ENCODE measurements around the gene PRR7. TPM values are rescaled to one million over a fixed set of nuclear protein-coding genes. Genes with fewer than 3 reads are reported as not detected.
A peak's percentile ranks its signal among the peaks of the same experiment; 100 is the strongest.

The PRR7 gene
- total RNA-seq, 2 experiments from 2014 or later: 23.3 to 23.5 TPM

- peak overlapping the region; percentile 93 for H3K27ac Mint-ChIP-seq
- Histone ChIP-seq H3K27ac (ENCODE audit: low read depth in 1 of 2, low read length in 2 of 2) (peak overlapping the region; percentile 87 to 92), H3K36me3 (ENCODE audit: insufficient read depth, low read length) (peaks cover 86% of the 10 kb centered on the region), H3K4me1 (ENCODE audit: insufficient read depth, low read length) (peaks cover 100% of the 10 kb centered on the region), H3K9me3 (ENCODE audit: control insufficient read depth in 1 of 2, insufficient read depth in 1 of 2, low read length in 2 of 2) (no peaks in the 10 kb centered on the region), H3K27me3 (ENCODE audit: control insufficient read depth in 1 of 2, insufficient read depth in 2 of 2, low read length in 2 of 2) (no peaks in the 10 kb centered on the region), H3K4me3 (ENCODE audit: low read length) (peak overlapping the region; percentile 65)
- no peaks in the 10 kb centered on the region for H3K9me3 Mint-ChIP-seq
- TF ChIP-seq CTCF (IDR thresholded peaks at IDR 0.05): no peak
- H3K36me3 Mint-ChIP-seq (ENCODE audit: low read depth): peaks cover 89% of the 10 kb centered on the region
- ChIA-PET POLR2A (interaction anchor here (0.9 to 12.6 kb wide), 5 partner anchors 10 to 1953 kb away, joined by 3 to 661 read pairs (median 204); partner anchors contain the start of genes F12 and PRR7), CTCF (interaction anchor here (2.4 to 9.3 kb wide), 2 partner anchors 22 to 29 kb away, joined by 16 to 82 read pairs; no protein-coding TSS in a partner anchor)
- peak in 1 of 14 experiments; percentile 17 for DNase-seq
- ATAC-seq (ENCODE audit: poor library complexity): no peak
- H3K27me3 Mint-ChIP-seq: no peaks in the 10 kb centered on the region
- intact Hi-C loops (cut with DNase I, micrococcal nuclease): no loop called here
- peaks cover 76% of the 10 kb centered on the region for H3K4me1 Mint-ChIP-seq (ENCODE audit: low read depth)
- peak overlapping the region; percentile 70 for H3K4me3 Mint-ChIP-seq
Measured at GRCh38 chr5:177432839-177433657, 13.6 kb upstream of the PRR7 start.

GRCh38 chr5:177433658-177434217 is 12.9 kb upstream of the PRR7 start:
- intact Hi-C loops (cut with DNase I, micrococcal nuclease): no loop called here
- ATAC-seq (ENCODE audit: poor library complexity): no peak
- Mint-ChIP-seq H3K27ac (peak overlapping the region; percentile 93), H3K27me3 (no peaks in the 10 kb centered on the region), H3K4me3 (peak overlapping the region; percentile 86), H3K4me1 (ENCODE audit: low read depth) (peaks cover 80% of the 10 kb centered on the region), H3K9me3 (no peaks in the 10 kb centered on the region), H3K36me3 (ENCODE audit: low read depth) (peaks cover 94% of the 10 kb centered on the region)
- peaks cover 87% of the 10 kb centered on the region for H3K36me3 ChIP-seq (ENCODE audit: insufficient read depth, low read length)
- H3K4me1 ChIP-seq (ENCODE audit: insufficient read depth, low read length): peaks cover 100% of the 10 kb centered on the region
- POLR2A ChIA-PET: interaction anchor here (0.7 to 12.6 kb wide), 7 partner anchors 8 to 44 kb away, joined by 3 to 661 read pairs (median 15); partner anchors contain the start of genes F12, GRK6 and PRR7
- H3K27me3 ChIP-seq (ENCODE audit: control insufficient read depth in 1 of 2, insufficient read depth in 2 of 2, low read length in 2 of 2): no peaks in the 10 kb centered on the region
- CTCF ChIA-PET: interaction anchor here (1.3 to 9.3 kb wide), 3 partner anchors 21 to 43 kb away, joined by 4 to 82 read pairs (median 16); no protein-coding TSS in a partner anchor
- no peaks in the 10 kb centered on the region for H3K9me3 ChIP-seq (ENCODE audit: control insufficient read depth in 1 of 2, insufficient read depth in 1 of 2, low read length in 2 of 2)
- peak overlapping the region; percentile 87 to 92 for H3K27ac ChIP-seq (ENCODE audit: low read depth in 1 of 2, low read length in 2 of 2)
- no peak for TF ChIP-seq CTCF (IDR thresholded peaks at IDR 0.05)
- H3K4me3 ChIP-seq (ENCODE audit: low read length): no peak overlapping the region
- DNase-seq: peak in 1 of 14 experiments; percentile 26

DNA sequence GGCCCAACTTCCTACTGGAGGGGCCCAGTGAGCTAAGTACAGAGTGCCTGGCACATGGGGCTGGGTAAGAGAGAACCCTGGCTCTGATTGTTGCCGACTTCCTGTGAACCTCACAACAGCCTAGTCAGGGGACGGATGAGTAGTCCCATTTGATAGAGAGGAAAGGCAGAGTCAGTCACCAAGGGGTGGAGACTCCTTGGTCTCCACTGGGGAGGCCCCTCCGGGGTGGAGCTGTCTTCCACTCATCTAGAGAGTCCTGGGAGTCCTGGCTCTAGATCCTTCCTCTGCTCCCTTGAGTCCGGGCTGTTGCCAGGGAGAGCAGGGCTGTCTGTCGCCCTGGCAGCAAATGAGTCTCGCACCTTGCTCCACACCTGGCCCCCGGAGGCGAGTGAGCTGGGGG is 12.2 kb upstream of the PRR7 start:
- H3K27ac Mint-ChIP-seq: peak overlapping the region; percentile 93
- no peak for TF ChIP-seq CTCF (IDR thresholded peaks at IDR 0.05)
- no peak overlapping the region for H3K4me3 ChIP-seq (ENCODE audit: low read length)
- H3K4me1 Mint-ChIP-seq (ENCODE audit: low read depth): peaks cover 80% of the 10 kb centered on the region
- H3K27ac ChIP-seq (ENCODE audit: low read depth in 1 of 2, low read length in 2 of 2): peak overlapping the region; percentile 87 to 92
- H3K4me1 ChIP-seq (ENCODE audit: insufficient read depth, low read length): peaks cover 100% of the 10 kb centered on the region
- POLR2A ChIA-PET: interaction anchor here (0.7 to 12.6 kb wide), 5 partner anchors 8 to 29 kb away, joined by 3 to 661 read pairs (median 6); partner anchors contain the start of genes F12, GRK6 and PRR7
- DNase-seq (peak in 9 of 14 experiments; percentile 31 to 72 (median 52)), ATAC-seq (ENCODE audit: poor library complexity) (peak; percentile 48)
- no peaks in the 10 kb centered on the region for H3K27me3 ChIP-seq (ENCODE audit: control insufficient read depth in 1 of 2, insufficient read depth in 2 of 2, low read length in 2 of 2)
- CTCF ChIA-PET: interaction anchor here (1.3 to 2.4 kb wide), 2 partner anchors 31 to 44 kb away, joined by 4 to 16 read pairs; no protein-coding TSS in a partner anchor
- H3K36me3 Mint-ChIP-seq (ENCODE audit: low read depth): peaks cover 94% of the 10 kb centered on the region
- peak overlapping the region; percentile 86 for H3K4me3 Mint-ChIP-seq
- peaks cover 90% of the 10 kb centered on the region for H3K36me3 ChIP-seq (ENCODE audit: insufficient read depth, low read length)
- intact Hi-C loops (cut with DNase I, micrococcal nuclease): no loop called here
- no peaks in the 10 kb centered on the region for H3K27me3 Mint-ChIP-seq
- H3K9me3 Mint-ChIP-seq: no peaks in the 10 kb centered on the region
- no peaks in the 10 kb centered on the region for H3K9me3 ChIP-seq (ENCODE audit: control insufficient read depth in 1 of 2, insufficient read depth in 1 of 2, low read length in 2 of 2)
